HFFc6 (cell line): ENCODE results near the gene DHDH. TPM values are rescaled to one million over a fixed set of nuclear protein-coding genes. Genes with fewer than 3 reads are reported as not detected.
"Not testable (repeated sequence)": the region's sequence is repeated elsewhere in the genome, so short reads cannot be mapped to it uniquely, and the experiment has no call there.

Source experiments
- DNase-seq: peaks from one replicate; pipeline ENCODE4 v3.0.0-alpha.2; 2018
- H3K27ac Mint-ChIP-seq: 2 replicates; pipeline ENCODE4 v1.8.0; 2020; ENCODE audit warnings: mild to moderate bottlenecking, mixed read lengths
- H3K27me3 Mint-ChIP-seq: 2 replicates; pipeline ENCODE4 v1.8.0; 2021; ENCODE audit warnings: mild to moderate bottlenecking, moderate library complexity, mixed read lengths; ENCODE audit not compliant: insufficient read depth
- H3K36me3 Mint-ChIP-seq: 2 replicates; pipeline ENCODE4 v1.8.0; 2021; ENCODE audit warnings: low read depth, mixed read lengths
- H3K4me1 Mint-ChIP-seq: 2 replicates; pipeline ENCODE4 v1.8.0; 2020; ENCODE audit warnings: low read depth, mixed read lengths
- H3K4me3 Mint-ChIP-seq: 2 replicates; pipeline ENCODE4 v1.8.0; 2020; ENCODE audit warnings: mild to moderate bottlenecking, moderate library complexity, mixed read lengths
- H3K9me3 Mint-ChIP-seq: 2 replicates; pipeline ENCODE4 v1.8.0; 2020; ENCODE audit warnings: mild to moderate bottlenecking, mixed read lengths
- CTCF ChIP-seq: fragments of 200-600 bp; sonication (generic); IDR thresholded peaks from 2 replicates; pipeline ENCODE4 v1.5.0; 2021; ENCODE audit warnings: antibody characterized with exemption, mild to moderate bottlenecking
- total RNA-seq, 6 experiments: library from RNA; stranded (reverse); fragmentation: NEBNext Ultra II Directional; extraction: Animal tissue kit (Norgen Biotek cat#: 25700); gene quantifications; 2 replicates in 1 of 6; 3 replicates in 5 of 6; pipeline ENCODE4 v1.2.3, GENCODE V29; 2021

Gene DHDH
- total RNA-seq, 6 experiments from 2014 or later: not detected

DNA sequence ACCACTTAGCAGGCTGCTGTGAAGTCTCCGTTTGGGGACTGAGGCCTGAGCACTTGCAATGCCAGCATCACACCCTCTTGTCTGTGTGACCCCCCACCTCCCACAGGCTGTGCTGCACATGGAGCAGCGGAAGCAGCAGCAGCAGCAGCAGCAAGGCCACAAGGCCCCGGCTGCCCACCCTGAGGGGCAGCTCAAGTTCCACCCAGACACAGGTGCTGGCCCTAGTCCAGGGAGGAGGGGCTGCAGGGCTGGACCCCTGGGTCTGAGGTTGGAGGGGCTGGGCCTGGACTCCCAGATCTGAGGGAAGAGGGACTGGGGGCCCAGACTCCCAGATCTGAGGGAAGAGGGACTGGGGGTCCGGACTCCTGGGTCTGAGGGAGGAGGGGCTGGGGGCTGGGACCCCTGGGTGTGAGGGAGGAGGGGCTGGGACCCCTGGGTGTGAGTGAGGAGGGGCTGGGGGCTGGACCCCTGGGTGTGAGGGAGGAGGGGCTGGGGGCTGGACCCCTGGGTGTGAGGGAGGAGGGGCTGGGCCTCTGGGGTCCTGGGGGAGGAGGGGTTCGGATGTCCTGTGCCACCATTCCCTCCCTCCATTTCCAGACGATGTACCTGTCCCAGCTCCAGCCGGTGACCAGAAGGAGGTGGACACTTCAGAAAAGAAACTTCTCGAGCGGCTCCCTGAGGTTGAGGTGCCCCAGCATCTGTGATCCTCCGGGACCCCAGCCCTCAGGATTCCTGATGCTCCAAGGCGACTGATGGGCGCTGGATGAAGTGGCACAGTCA lies 11.6 kb upstream of the DHDH start:
- no peak for TF ChIP-seq CTCF
- DNase-seq: no peak
- peaks cover 19% of the 10 kb centered on the region for H3K4me1 Mint-ChIP-seq
- no peaks in the 10 kb centered on the region for H3K9me3 Mint-ChIP-seq
- no peak overlapping the region for H3K4me3 Mint-ChIP-seq
- no peak overlapping the region for H3K27ac Mint-ChIP-seq
- peaks cover 18% of the 10 kb centered on the region for H3K36me3 Mint-ChIP-seq
- H3K27me3 Mint-ChIP-seq: no peaks in the 10 kb centered on the region; the same call in 1 of the 2 replicates

DNA sequence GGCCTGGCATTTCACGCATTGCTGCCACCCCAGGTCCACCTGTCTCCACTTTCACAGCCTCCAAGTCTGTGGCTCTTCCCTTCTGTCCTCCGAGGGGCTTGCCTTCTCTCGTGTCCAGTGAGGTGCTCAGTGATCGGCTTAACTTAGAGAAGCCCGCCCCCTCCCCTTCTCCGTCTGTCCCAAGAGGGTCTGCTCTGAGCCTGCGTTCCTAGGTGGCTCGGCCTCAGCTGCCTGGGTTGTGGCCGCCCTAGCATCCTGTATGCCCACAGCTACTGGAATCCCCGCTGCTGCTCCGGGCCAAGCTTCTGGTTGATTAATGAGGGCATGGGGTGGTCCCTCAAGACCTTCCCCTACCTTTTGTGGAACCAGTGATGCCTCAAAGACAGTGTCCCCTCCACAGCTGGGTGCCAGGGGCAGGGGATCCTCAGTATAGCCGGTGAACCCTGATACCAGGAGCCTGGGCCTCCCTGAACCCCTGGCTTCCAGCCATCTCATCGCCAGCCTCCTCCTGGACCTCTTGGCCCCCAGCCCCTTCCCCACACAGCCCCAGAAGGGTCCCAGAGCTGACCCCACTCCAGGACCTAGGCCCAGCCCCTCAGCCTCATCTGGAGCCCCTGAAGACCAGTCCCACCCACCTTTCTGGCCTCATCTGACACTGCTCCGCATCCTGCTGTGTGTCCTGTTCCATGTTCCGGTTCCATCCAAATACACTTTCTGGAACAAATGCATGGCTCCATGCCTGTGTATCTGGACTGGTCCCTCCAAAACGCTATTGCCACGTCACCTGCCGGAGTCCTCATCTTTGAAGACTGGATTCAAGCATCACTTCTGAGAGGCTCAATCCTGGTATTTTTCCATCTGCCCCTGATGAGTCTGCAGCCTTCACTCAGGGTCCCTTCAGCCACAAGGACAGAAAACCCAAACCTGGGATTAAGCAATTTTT lies 10.7 kb upstream of the DHDH start:
- Mint-ChIP-seq H3K4me3 (no peak overlapping the region), H3K9me3 (no peaks in the 10 kb centered on the region), H3K27ac (no peak overlapping the region; the same call in 1 of the 2 replicates), H3K4me1 (peaks cover 22% of the 10 kb centered on the region), H3K27me3 (no peaks in the 10 kb centered on the region; the same call in 1 of the 2 replicates), H3K36me3 (peaks cover 17% of the 10 kb centered on the region)
- no peak for DNase-seq
- no peak for TF ChIP-seq CTCF

- peaks cover 5% of the 10 kb centered on the region; the same call in 1 of the 2 replicates for H3K36me3 Mint-ChIP-seq
- no peaks in the 10 kb centered on the region for H3K9me3 Mint-ChIP-seq
Measured at GRCh38 chr19:48925240-48925843, 8.2 kb upstream of the DHDH start.

DNA sequence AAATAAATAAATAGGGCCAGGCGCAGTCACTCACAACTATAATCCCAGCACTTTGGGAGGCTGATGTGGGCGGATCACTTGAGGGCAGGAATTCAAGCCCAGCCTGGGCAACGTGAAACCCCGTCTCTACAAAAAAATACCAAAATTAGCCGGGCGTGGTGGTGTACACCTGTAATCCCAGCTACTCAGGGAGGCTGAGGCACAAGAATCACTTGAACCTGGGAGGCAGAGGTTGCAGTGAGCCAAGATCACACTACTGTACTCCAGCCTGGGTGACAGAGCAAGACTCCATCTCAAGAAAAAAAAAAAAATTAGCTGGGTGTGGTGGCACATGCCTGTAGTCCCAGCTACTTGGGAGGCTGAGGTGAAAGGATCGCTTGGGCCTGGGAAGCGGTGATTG lies 7.6 kb upstream of the DHDH start:
- Mint-ChIP-seq H3K4me1 (peaks cover 22% of the 10 kb centered on the region), H3K27ac (peak overlapping the region; percentile 82)
- H3K9me3 Mint-ChIP-seq, DNase-seq, H3K27me3 Mint-ChIP-seq, H3K36me3 Mint-ChIP-seq, H3K4me3 Mint-ChIP-seq: not testable (repeated sequence)

More at GRCh38 chr19:48925240-48925843, 8.2 kb upstream of the DHDH start:
- peak overlapping the region; percentile 77 for H3K27ac Mint-ChIP-seq
- peak; percentile 75 for DNase-seq
- H3K4me3 Mint-ChIP-seq: no peak overlapping the region
- peaks cover 3% of the 10 kb centered on the region for H3K27me3 Mint-ChIP-seq
- no peak for TF ChIP-seq CTCF
- peaks cover 22% of the 10 kb centered on the region for H3K4me1 Mint-ChIP-seq

DNA sequence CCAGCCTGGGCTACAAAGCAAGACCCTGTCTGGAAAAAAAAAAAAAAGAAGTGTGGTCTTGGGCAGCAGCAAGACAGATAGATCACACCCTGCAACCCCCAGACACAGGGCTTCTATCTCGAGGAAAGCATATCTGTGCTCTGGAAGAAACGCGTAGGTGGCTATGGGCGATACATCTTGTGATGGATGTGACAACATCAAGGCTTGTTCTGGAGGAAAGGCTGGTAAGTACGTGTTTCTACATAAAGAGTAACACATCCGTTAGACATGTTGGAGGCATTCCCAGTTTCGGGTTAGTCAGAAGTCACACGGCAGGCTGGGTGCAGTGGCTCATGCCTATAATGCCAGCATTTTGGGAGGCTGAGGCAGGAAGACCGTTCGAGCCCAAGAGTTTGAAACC lies 6.6 kb upstream of the DHDH start:
- no peak for TF ChIP-seq CTCF
- Mint-ChIP-seq H3K4me1 (peaks cover 22% of the 10 kb centered on the region), H3K9me3 (no peaks in the 10 kb centered on the region), H3K4me3 (peak overlapping the region; percentile 11), H3K27me3 (peaks cover 9% of the 10 kb centered on the region), H3K36me3 (peaks cover 5% of the 10 kb centered on the region; the same call in 1 of the 2 replicates), H3K27ac (peak overlapping the region; percentile 82)
- DNase-seq: peak; percentile 96

DNA sequence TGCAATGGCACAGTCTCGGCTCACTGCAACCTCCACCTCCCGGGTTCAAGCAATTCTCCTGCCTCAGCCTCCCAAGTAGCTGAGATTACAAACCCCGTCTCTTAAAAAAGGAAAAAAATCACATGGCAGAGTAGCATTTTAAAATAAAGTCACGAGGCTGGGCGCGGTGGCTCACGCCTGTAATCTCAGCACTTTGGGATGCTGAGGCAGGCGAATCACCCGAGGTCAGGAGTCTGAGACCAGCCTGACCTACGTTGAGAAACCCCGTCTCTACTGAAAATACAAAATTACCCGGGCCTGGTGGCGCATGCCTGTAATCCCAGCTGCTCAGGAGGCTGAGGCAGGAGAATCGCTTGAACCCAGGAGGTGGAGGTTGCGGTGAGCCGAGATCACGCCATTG lies 5.8 kb upstream of the DHDH start:
- Mint-ChIP-seq H3K27me3 (peaks cover 13% of the 10 kb centered on the region), H3K4me1 (peaks cover 22% of the 10 kb centered on the region)
- not testable (repeated sequence) for H3K9me3 Mint-ChIP-seq, H3K36me3 Mint-ChIP-seq, H3K27ac Mint-ChIP-seq, H3K4me3 Mint-ChIP-seq, DNase-seq
